Measurements from ENCODE around the gene ARID1B.

Gene ARID1B

GRCh38 chr6:156909212-156910010, 132.2 kb downstream of the ARID1B start:
- Histone ChIP-seq H3K27me3 (no peaks in the 10 kb centered on the region), H3K9me3 (no peaks in the 10 kb centered on the region), H3K4me1 (ENCODE audit: control insufficient read depth in 1 of 2, insufficient read depth in 1 of 2, low read depth in 1 of 2, low read length in 1 of 2) (peaks cover 0 to 4% of the 10 kb centered on the region in 2 experiments), H3K36me3 (no peaks in the 10 kb centered on the region), H3K4me3 (ENCODE audit: low read depth in 1 of 2, low read length in 1 of 2) (no peak overlapping the region), H3K27ac (no peak overlapping the region)
- no peak for TF ChIP-seq CTCF (IDR thresholded peaks at IDR 0.05)

GRCh38 chr6:156910011-156910334, 132.8 kb downstream of the ARID1B start:
- TF ChIP-seq CTCF (IDR thresholded peaks at IDR 0.05), result no peak
- Histone ChIP-seq H3K4me1 (ENCODE audit: control insufficient read depth in 1 of 2, insufficient read depth in 1 of 2, low read depth in 1 of 2, low read length in 1 of 2) (peaks cover 0 to 4% of the 10 kb centered on the region in 2 experiments), H3K27me3 (no peaks in the 10 kb centered on the region), H3K4me3 (ENCODE audit: low read depth in 1 of 2, low read length in 1 of 2) (no peak overlapping the region), H3K36me3 (no peaks in the 10 kb centered on the region), H3K27ac (no peak overlapping the region), H3K9me3 (no peaks in the 10 kb centered on the region)

GRCh38 chr6:156910938-156911337, 133.8 kb downstream of the ARID1B start:
- Histone ChIP-seq H3K27ac (no peak overlapping the region), H3K27me3 (no peaks in the 10 kb centered on the region), H3K9me3 (no peaks in the 10 kb centered on the region), H3K4me3 (ENCODE audit: low read depth in 1 of 2, low read length in 1 of 2) (no peak overlapping the region), H3K4me1 (ENCODE audit: control insufficient read depth in 1 of 2, insufficient read depth in 1 of 2, low read depth in 1 of 2, low read length in 1 of 2) (peaks cover 0 to 4% of the 10 kb centered on the region in 2 experiments), H3K36me3 (no peaks in the 10 kb centered on the region)
- no peak for TF ChIP-seq CTCF (IDR thresholded peaks at IDR 0.05)

GRCh38 chr6:156911581-156911980, 134.4 kb downstream of the ARID1B start:
- no peak overlapping the region for H3K27ac ChIP-seq
- no peaks in the 10 kb centered on the region for H3K27me3 ChIP-seq

GRCh38 chr6:156912431-156912830, 135.3 kb downstream of the ARID1B start:
- H3K36me3 ChIP-seq, result no peaks in the 10 kb centered on the region
- no peaks in the 10 kb centered on the region for H3K9me3 ChIP-seq
- no peak for TF ChIP-seq CTCF (IDR thresholded peaks at IDR 0.05)
- H3K4me3 ChIP-seq (ENCODE audit: low read depth in 1 of 2, low read length in 1 of 2), result no peak overlapping the region
- no peaks in the 10 kb centered on the region for H3K27me3 ChIP-seq
- H3K27ac ChIP-seq, result peak overlapping the region; percentile 11
- peaks cover 0 to 4% of the 10 kb centered on the region in 2 experiments for H3K4me1 ChIP-seq (ENCODE audit: control insufficient read depth in 1 of 2, insufficient read depth in 1 of 2, low read depth in 1 of 2, low read length in 1 of 2)

More at GRCh38 chr6:156911581-156911980, 134.4 kb downstream of the ARID1B start:
- peaks cover 0 to 4% of the 10 kb centered on the region in 2 experiments for H3K4me1 ChIP-seq (ENCODE audit: control insufficient read depth in 1 of 2, insufficient read depth in 1 of 2, low read depth in 1 of 2, low read length in 1 of 2)
- no peaks in the 10 kb centered on the region for H3K36me3 ChIP-seq
- no peak for TF ChIP-seq CTCF (IDR thresholded peaks at IDR 0.05)
- H3K9me3 ChIP-seq, result no peaks in the 10 kb centered on the region
- no peak overlapping the region for H3K4me3 ChIP-seq (ENCODE audit: low read depth in 1 of 2, low read length in 1 of 2)

Data from neutrophil (primary cell).